ENCODE measurements around the gene MTX1.

- no peak for TF ChIP-seq CTCF (conservative IDR thresholded peaks at IDR 0.05; ENCODE audit: low read length)
- TF ChIP-seq EZH2phosphoT487 (IDR thresholded peaks at IDR 0.05; ENCODE audit: borderline replicate concordance) = no peak
Observed at GRCh38 chr1:155253797-155254196, 45.3 kb downstream of the MTX1 start.
